Gastroesophageal sphincter (tissue), 3 donors: ENCODE data around the gene GPR15LG.

Experiments used
- CTCF ChIP-seq, 4 experiments: fragments of 200-600 bp in 2 of 4; fragments of 450-650 bp in 2 of 4; sonication (generic) in 1 of 4; IDR thresholded peaks; one replicate each; pipeline ENCODE4 v1.5.1; 2017 to 2019; ENCODE audit warnings: antibody characterized with exemption in 4 of 4, mild to moderate bottlenecking in 2 of 4, moderate library complexity in 2 of 4
- POLR2AphosphoS5 ChIP-seq: sonication (generic); formaldehyde crosslinking; IDR thresholded peaks from one replicate; pipeline ENCODE4 v1.6.1; 2017; ENCODE audit warnings: antibody characterized with exemption

DNA sequence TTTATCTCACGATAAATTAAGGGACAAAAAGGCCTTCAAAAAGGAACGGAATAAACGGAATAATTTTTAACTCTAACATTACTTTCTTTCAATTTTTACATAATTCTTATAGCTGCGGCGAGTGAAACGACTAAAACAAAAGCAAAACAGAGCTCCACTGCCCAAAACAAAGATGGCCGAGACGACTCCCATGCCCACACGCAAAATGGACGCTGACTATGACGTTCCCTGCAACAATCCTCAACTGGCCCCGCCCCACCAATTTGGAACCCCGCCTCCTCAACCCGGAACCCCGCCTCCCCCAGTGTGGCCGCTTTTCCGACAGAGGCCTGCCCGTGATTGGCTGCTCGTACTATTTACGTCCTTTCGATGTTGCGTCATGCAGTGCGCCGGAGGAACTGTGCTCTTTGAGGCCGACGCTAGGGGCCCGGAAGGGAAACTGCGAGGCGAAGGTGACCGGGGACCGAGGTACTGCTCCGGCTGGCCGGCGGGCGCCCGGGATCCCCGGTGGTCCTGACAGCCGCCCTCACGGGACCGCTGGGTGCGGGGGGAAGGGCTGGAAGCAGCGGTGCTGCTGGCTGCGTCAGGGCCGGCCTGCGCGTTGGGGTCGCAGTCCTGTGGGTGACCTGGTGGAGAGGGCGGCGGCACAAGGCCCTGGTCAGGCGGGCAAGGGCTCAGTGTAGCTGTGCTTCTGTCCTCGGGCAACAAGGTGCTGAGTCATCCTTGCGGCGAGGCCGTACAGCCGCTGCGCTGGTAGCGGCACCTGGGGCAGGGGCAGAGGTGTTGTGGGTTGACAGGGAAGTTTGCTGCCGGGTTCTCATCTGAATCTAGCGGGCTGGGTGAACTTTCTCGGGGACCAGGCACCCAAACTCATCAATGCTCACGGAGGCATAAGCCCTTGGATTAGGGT, 34.2 kb upstream of the GPR15LG start, which contains the start of gene GHITM:
- peak in 3 of 4 experiments; percentile 37 to 73 (median 72) for TF ChIP-seq CTCF (IDR thresholded peaks at IDR 0.05)
- TF ChIP-seq POLR2AphosphoS5 = peak; percentile 96
